Measurements from ENCODE around the gene OLFM1. TPM values are rescaled to one million over a fixed set of nuclear protein-coding genes. Genes with fewer than 3 reads are reported as not detected.
A peak's percentile ranks its signal among the peaks of the same experiment; 100 is the strongest.

OLFM1 gene
- total RNA-seq, 2 donors from 2014 or later = 6.3 to 7.8 TPM

DNA sequence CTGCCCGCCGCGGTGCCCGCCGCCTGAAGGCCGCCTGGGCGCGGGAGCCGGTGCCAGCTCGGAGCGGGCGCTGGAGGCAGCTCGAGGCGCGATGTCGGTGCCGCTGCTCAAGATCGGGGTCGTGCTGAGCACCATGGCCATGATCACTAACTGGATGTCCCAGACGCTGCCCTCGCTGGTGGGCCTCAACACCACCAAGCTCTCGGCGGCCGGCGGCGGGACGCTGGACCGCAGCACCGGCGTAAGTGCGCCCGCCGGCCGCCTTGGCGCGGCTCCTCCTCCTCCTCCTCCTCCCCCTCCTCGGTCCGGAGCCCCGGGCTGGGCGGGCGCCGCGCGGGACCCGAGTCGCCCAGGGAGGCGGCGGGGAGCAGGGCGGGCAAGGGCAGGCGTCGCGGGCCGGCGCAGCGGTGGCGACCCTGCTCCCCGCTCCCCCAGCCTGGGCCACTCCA lies 455 bp downstream of the OLFM1 start:
- Histone ChIP-seq H3K4me3 (no peak overlapping the region), H3K4me1 (peaks cover 50% of the 10 kb centered on the region), H3K27ac (no peak overlapping the region), H3K9me3 (no peaks in the 10 kb centered on the region), H3K36me3 (replicated peaks in 1 of 2; ENCODE audit: insufficient read depth in 1 of 2, low read depth in 2 of 2) (no peaks in the 10 kb centered on the region), H3K27me3 (peaks cover 0 to 6% of the 10 kb centered on the region in 2 donors)
- 1% methylated on average over 51 of the region's 57 CpGs; no CpG with 5 or more reads in 1 of the 2 donors for WGBS, 2 donors
- no peak for ATAC-seq
- intact Hi-C loops (cut with DNase I) = loop anchor here (5.0 kb wide), 1 partner anchor 324 kb away; no protein-coding TSS in a partner anchor
- TF ChIP-seq, protein P1, sequence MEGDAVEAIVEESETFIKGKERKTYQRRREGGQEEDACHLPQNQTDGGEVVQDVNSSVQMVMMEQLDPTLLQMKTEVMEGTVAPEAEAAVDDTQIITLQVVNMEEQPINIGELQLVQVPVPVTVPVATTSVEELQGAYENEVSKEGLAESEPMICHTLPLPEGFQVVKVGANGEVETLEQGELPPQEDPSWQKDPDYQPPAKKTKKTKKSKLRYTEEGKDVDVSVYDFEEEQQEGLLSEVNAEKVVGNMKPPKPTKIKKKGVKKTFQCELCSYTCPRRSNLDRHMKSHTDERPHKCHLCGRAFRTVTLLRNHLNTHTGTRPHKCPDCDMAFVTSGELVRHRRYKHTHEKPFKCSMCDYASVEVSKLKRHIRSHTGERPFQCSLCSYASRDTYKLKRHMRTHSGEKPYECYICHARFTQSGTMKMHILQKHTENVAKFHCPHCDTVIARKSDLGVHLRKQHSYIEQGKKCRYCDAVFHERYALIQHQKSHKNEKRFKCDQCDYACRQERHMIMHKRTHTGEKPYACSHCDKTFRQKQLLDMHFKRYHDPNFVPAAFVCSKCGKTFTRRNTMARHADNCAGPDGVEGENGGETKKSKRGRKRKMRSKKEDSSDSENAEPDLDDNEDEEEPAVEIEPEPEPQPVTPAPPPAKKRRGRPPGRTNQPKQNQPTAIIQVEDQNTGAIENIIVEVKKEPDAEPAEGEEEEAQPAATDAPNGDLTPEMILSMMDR (IDR thresholded peaks at IDR 0.05) = no peak
- no peak for TF ChIP-seq POLR2A (IDR thresholded peaks at IDR 0.05)
- DNase-seq = peak in 1 of 4 donors; percentile 24

DNA sequence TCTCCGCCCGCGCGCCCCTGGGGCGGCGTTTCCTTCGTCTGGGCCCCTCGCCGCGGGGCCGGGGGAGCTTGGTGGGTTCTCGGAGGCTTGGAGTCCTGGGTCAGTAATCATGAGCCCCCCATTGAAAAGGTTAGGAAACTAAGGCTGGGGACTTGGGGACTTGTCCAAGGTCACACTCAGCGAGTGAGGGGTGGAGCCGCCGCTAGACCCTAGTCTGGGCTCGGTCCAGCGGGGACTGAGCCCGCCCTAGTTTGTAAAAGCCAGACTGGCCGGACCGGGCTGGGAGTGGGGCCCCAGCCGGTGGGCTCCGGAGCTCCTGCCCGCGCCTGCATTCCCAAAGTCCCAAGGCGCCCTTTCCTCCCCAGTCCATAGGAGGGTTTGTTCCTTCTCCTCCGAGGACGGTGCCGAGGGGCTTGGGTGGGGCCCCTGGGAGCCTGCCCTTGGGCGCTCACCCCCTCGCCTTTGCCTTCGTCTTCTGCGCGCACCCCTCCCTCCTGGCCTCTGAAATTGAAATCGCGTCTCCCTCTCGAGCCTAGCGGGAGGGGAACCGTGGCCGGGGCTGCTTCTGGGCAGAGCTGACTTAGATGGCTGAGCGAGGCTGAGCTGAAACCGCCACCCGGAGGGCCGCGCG lies 995 bp downstream of the OLFM1 start:
- WGBS, 2 donors = 0 to 3% methylated on average over 6 to 43 of the region's 45 CpGs
- intact Hi-C loops (cut with DNase I) = loop anchor here (5.0 kb wide), 1 partner anchor 324 kb away; no protein-coding TSS in a partner anchor
- DNase-seq = no peak
- Histone ChIP-seq H3K27ac (no peak overlapping the region), H3K4me1 (peaks cover 48% of the 10 kb centered on the region), H3K4me3 (no peak overlapping the region), H3K36me3 (replicated peaks in 1 of 2; ENCODE audit: insufficient read depth in 1 of 2, low read depth in 2 of 2) (no peaks in the 10 kb centered on the region), H3K9me3 (no peaks in the 10 kb centered on the region), H3K27me3 (peaks cover 0 to 6% of the 10 kb centered on the region in 2 donors)
- no peak for TF ChIP-seq POLR2A (IDR thresholded peaks at IDR 0.05)
- TF ChIP-seq, protein P1 (IDR thresholded peaks at IDR 0.05) = no peak
- ATAC-seq = no peak

DNA sequence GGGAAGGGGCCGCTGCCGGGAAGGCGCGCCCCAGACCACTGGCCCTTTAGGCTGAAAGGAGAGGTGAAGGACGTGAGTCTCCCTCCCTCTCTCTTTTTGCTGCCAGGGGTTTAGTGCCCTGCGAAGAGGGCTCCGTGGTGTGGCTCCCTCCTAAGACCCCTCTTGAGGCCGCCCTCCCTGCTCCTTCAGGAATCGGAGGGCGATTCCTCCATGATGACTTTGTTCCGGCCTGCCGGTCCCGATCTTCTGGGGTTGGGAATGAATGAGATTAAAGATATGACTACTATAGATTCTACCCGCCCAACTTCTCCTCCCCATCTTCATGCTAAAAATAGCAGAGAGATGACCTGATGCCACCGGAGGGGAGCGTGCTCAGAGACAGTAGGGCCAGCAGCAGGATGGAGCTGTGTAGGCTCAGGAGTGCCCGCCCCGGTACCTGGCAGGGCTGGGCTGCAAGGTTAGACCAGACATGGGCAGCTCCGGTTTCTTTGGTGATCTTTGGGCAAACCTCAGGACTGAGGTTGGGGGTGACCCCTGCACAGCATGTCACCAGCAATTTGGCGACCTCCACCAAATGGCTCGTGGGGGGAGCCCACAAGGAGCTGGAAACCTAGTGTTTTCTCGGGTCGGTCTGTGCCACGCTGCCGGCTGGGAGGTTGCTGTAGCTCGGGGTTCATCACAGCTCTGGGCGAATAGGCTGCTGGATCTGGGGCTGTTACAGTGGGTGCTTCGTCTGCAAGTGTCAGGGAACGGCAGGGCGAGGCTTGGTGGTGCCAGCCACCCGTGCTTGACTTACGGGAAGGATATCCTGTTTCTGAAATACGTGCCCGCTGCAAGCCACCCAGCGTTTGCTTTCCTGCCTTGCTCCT lies 1.7 kb downstream of the OLFM1 start:
- intact Hi-C loops (cut with DNase I) = loop anchor here (5.0 kb wide), 1 partner anchor 323 kb away; no protein-coding TSS in a partner anchor
- TF ChIP-seq, protein P1 (IDR thresholded peaks at IDR 0.05) = no peak
- TF ChIP-seq POLR2A (IDR thresholded peaks at IDR 0.05) = no peak
- Histone ChIP-seq H3K27ac (no peak overlapping the region), H3K27me3 (peaks cover 0 to 6% of the 10 kb centered on the region in 2 donors), H3K4me1 (peaks cover 42% of the 10 kb centered on the region), H3K36me3 (replicated peaks in 1 of 2; ENCODE audit: insufficient read depth in 1 of 2, low read depth in 2 of 2) (no peaks in the 10 kb centered on the region), H3K9me3 (no peaks in the 10 kb centered on the region), H3K4me3 (no peak overlapping the region)
- 56 to 70% methylated on average over 23 to 35 of the region's 35 CpGs for WGBS, 2 donors
- DNase-seq (no peak), ATAC-seq (no peak)

DNA sequence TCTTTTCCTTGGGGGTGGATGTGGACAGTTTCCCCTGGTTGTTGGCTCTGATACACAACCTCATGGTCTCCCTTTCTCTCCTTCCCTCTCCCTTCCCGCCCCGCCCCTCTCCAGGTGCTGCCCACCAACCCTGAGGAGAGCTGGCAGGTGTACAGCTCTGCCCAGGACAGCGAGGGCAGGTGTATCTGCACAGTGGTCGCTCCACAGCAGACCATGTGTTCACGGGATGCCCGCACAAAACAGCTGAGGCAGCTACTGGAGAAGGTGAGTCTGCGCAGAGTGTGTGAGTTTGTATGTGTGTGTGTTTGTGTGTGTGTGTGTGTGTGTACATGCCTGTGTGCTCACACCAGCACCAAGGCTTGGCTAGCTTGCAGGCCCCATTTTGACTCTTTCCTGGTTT lies 2.6 kb downstream of the OLFM1 start:
- no peaks in the 10 kb centered on the region for H3K9me3 ChIP-seq
- DNase-seq (no peak), ATAC-seq (no peak)
- H3K4me1 ChIP-seq = peaks cover 36% of the 10 kb centered on the region
- H3K36me3 ChIP-seq (replicated peaks in 1 of 2; ENCODE audit: insufficient read depth in 1 of 2, low read depth in 2 of 2) = no peaks in the 10 kb centered on the region
- WGBS, 2 donors = 90 to 100% methylated on average over 2 to 6 of the region's 7 CpGs
- no peak overlapping the region for H3K27ac ChIP-seq
- intact Hi-C loops (cut with DNase I) = no loop called here
- TF ChIP-seq, protein P1 (IDR thresholded peaks at IDR 0.05) = no peak
- TF ChIP-seq POLR2A (IDR thresholded peaks at IDR 0.05) = no peak
- H3K4me3 ChIP-seq = no peak overlapping the region
- H3K27me3 ChIP-seq = peaks cover 0 to 6% of the 10 kb centered on the region in 2 donors

Measured in body of pancreas (tissue), 4 donors.